Measurements from ENCODE around the gene SETD1A.

- TF ChIP-seq JUN (IDR thresholded peaks at IDR 0.05) (no peak), CTCF (IDR thresholded peaks at IDR 0.05) (no peak), REST (IDR thresholded peaks at IDR 0.05) (no peak), BHLHE40 (IDR thresholded peaks at IDR 0.05; ENCODE audit: low read depth, low read length) (no peak), NFE2L2 (conservative IDR thresholded peaks at IDR 0.05; ENCODE audit: low read length) (no peak), SMC3 (IDR thresholded peaks at IDR 0.05) (no peak), E2F6 (IDR thresholded peaks at IDR 0.05; ENCODE audit: borderline replicate concordance, low read depth) (no peak), RCOR1 (IDR thresholded peaks at IDR 0.05; ENCODE audit: low read depth, low read length) (no peak), EP300 (IDR thresholded peaks at IDR 0.05) (no peak)
Measured at GRCh38 chr16:30990105-30990504, 32.6 kb downstream of the SETD1A start.

Measured in A549 (cell line).